SIG-M5 treated with dmso at 0.1 percent for 504 hours (cell line): ENCODE results near the gene HBZ.
"Not testable (repeated sequence)": the region's sequence is repeated elsewhere in the genome, so short reads cannot be mapped to it uniquely, and the experiment has no call there.

Experiments used
- DNase-seq: peaks from one replicate; lab custom pipeline; 2025; ENCODE audit not compliant: unreplicated experiment; lab: John Stamatoyannopoulos, UW

HBZ gene

GRCh38 chr16:164134-164823, 11.8 kb downstream of the HBZ start:
- not testable (repeated sequence) for DNase-seq

GRCh38 chr16:164827-165538, 12.5 kb downstream of the HBZ start:
- DNase-seq, result no peak

- no peak for DNase-seq
Observed at GRCh38 chr16:165539-166374, 13.3 kb downstream of the HBZ start, which contains the start of gene HBM. Gene HBM, plus strand, starts transcription at chr16:165978. Its CDS starts 20 bp downstream, at chr16:165998.

- no peak for DNase-seq
Observed at GRCh38 chr16:166375-167121, 14.1 kb downstream of the HBZ start.

GRCh38 chr16:167122-167690, 14.8 kb downstream of the HBZ start:
- DNase-seq, result no peak

GRCh38 chr16:168424-168823, 16.0 kb downstream of the HBZ start:
- no peak for DNase-seq

- no peak for DNase-seq
Observed at GRCh38 chr16:169014-169413, 16.6 kb downstream of the HBZ start.

- peak; percentile 41 for DNase-seq
Observed at GRCh38 chr16:170088-170507, 17.7 kb downstream of the HBZ start.

GRCh38 chr16:170788-171187, 18.3 kb downstream of the HBZ start:
- no peak for DNase-seq

GRCh38 chr16:172374-172941, 20.0 kb downstream of the HBZ start, which contains the start of gene HBA2:
Gene HBA2, plus strand, starts transcription at chr16:172876. Its CDS starts 37 bp downstream, at chr16:172913.
- not testable (repeated sequence) for DNase-seq

- not testable (repeated sequence) for DNase-seq
Observed at GRCh38 chr16:173211-173854, 20.9 kb downstream of the HBZ start.

GRCh38 chr16:173928-174769, 21.7 kb downstream of the HBZ start:
- DNase-seq, result not testable (repeated sequence)

- DNase-seq, result peak; percentile 18
Observed at GRCh38 chr16:175011-175949, 22.8 kb downstream of the HBZ start.

GRCh38 chr16:176006-176405, 23.6 kb downstream of the HBZ start:
- not testable (repeated sequence) for DNase-seq

- DNase-seq, result not testable (repeated sequence)
Observed at GRCh38 chr16:176477-177382, 24.3 kb downstream of the HBZ start, which contains the start of gene HBA1. Gene HBA1, plus strand, starts transcription at chr16:176680. Its CDS starts 37 bp downstream, at chr16:176717.

- DNase-seq, result peak; percentile 92
Observed at GRCh38 chr16:177394-177822, 25.0 kb downstream of the HBZ start.
